ENCODE data around the gene PTPN18. TPM values are rescaled to one million over a fixed set of nuclear protein-coding genes. Genes with fewer than 3 reads are reported as not detected.

PTPN18 gene
- total and polyA plus RNA-seq, 2 donors (not counting 1 experiment from before 2014, with no cell fraction given), result 9.6 to 18.1 TPM

DNA sequence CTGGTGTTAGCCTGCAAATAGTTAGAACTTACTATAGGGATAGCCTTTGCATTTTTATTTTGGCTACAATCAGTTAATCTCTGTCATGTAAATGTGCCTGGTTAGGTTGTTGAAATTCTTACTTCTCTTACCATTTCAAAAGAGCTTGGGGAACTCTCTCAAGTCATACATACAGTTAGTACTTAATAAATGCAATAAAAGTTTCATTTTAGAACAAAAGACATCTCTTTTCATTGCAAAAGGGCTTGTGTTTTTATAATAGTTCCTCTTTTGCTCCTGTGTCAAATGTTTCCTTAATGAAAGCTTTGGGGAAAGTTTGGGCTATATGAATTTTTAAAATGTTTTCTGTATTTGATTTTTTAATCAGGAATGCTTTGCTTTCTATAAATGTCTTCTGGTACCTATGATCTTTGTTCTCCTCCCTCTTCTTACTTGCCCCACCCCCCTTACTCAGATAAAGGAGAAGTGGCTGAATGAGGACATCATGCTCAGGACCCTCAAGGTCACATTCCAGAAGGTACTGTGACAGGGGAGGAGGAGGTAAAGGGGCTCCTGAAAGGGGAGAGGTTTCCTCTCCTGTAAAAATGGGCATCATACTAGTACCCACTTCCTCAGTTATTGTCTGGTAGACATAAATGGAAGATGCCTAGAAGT, 13.6 kb downstream of the PTPN18 start:
- no peak overlapping the region for H3K4me3 ChIP-seq (replicated peaks in 1 of 4; ENCODE audit: control extremely low read depth in 1 of 4, insufficient read depth in 1 of 4, low read depth in 3 of 4, low read length in 4 of 4)
- H3K27me3 ChIP-seq (ENCODE audit: control insufficient read depth, insufficient read depth, low read length), result no peaks in the 10 kb centered on the region
- no peak overlapping the region for H3K4me2 ChIP-seq (ENCODE audit: extremely low read depth, insufficient read depth, low read length)
- H4K20me1 ChIP-seq (ENCODE audit: control insufficient read depth, extremely low read depth, insufficient read depth, low read length), result no peaks in the 10 kb centered on the region
- no peak overlapping the region for H3K9ac ChIP-seq (ENCODE audit: insufficient read depth, low read length)
- peaks cover 5% of the 10 kb centered on the region for H3K36me3 ChIP-seq (ENCODE audit: control insufficient read depth, insufficient read depth, low read length)
- TF ChIP-seq, protein P1, sequence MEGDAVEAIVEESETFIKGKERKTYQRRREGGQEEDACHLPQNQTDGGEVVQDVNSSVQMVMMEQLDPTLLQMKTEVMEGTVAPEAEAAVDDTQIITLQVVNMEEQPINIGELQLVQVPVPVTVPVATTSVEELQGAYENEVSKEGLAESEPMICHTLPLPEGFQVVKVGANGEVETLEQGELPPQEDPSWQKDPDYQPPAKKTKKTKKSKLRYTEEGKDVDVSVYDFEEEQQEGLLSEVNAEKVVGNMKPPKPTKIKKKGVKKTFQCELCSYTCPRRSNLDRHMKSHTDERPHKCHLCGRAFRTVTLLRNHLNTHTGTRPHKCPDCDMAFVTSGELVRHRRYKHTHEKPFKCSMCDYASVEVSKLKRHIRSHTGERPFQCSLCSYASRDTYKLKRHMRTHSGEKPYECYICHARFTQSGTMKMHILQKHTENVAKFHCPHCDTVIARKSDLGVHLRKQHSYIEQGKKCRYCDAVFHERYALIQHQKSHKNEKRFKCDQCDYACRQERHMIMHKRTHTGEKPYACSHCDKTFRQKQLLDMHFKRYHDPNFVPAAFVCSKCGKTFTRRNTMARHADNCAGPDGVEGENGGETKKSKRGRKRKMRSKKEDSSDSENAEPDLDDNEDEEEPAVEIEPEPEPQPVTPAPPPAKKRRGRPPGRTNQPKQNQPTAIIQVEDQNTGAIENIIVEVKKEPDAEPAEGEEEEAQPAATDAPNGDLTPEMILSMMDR (conservative IDR thresholded peaks at IDR 0.05 in 1 of 2, IDR thresholded peaks at IDR 0.05 in 1 of 2; ENCODE audit: low read depth in 1 of 2, low read length in 2 of 2), result no peak
- TF ChIP-seq EZH2 (IDR thresholded peaks at IDR 0.05; ENCODE audit: low read length, missing control alignments), result no peak
- no peak for DNase-seq (ENCODE audit: low read depth in 2 of 2)
- H3K79me2 ChIP-seq (ENCODE audit: control insufficient read depth, insufficient read depth, low read length), result peaks cover 23% of the 10 kb centered on the region
- H3K9me3 ChIP-seq (ENCODE audit: control insufficient read depth, insufficient read depth, low read depth, low read length), result no peaks in the 10 kb centered on the region
- H3K4me1 ChIP-seq (ENCODE audit: control insufficient read depth, extremely low read depth, insufficient read depth, low read length), result peaks cover 7% of the 10 kb centered on the region
- H2AFZ ChIP-seq (ENCODE audit: low read length), result no peak overlapping the region
- no peak overlapping the region for H3K27ac ChIP-seq (ENCODE audit: insufficient read depth, low read length)

DNA sequence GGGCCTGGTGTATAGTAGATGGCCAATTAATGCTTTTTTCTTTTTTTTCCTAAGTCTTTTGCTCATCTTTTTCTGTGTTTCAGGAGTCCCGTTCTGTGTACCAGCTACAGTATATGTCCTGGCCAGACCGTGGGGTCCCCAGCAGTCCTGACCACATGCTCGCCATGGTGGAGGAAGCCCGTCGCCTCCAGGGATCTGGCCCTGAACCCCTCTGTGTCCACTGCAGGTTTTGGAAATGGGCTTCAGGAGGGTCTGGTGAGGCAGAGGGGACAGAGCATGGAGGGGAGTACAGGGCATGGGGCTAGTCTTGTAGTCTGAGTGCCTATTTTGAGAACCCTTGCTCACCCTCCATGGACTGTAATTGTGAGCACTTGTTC, 14.1 kb downstream of the PTPN18 start:
- H3K9ac ChIP-seq (ENCODE audit: insufficient read depth, low read length), result no peak overlapping the region
- no peaks in the 10 kb centered on the region for H3K9me3 ChIP-seq (ENCODE audit: control insufficient read depth, insufficient read depth, low read depth, low read length)
- no peak overlapping the region for H3K27ac ChIP-seq (ENCODE audit: insufficient read depth, low read length)
- peaks cover 26% of the 10 kb centered on the region for H3K79me2 ChIP-seq (ENCODE audit: control insufficient read depth, insufficient read depth, low read length)
- TF ChIP-seq EZH2 (IDR thresholded peaks at IDR 0.05; ENCODE audit: low read length, missing control alignments), result no peak
- TF ChIP-seq, protein P1 (conservative IDR thresholded peaks at IDR 0.05 in 1 of 2, IDR thresholded peaks at IDR 0.05 in 1 of 2; ENCODE audit: low read depth in 1 of 2, low read length in 2 of 2), result no peak
- no peaks in the 10 kb centered on the region for H3K27me3 ChIP-seq (ENCODE audit: control insufficient read depth, insufficient read depth, low read length)
- H3K4me1 ChIP-seq (ENCODE audit: control insufficient read depth, extremely low read depth, insufficient read depth, low read length), result peaks cover 12% of the 10 kb centered on the region
- no peak overlapping the region for H3K4me3 ChIP-seq (replicated peaks in 1 of 4; ENCODE audit: control extremely low read depth in 1 of 4, insufficient read depth in 1 of 4, low read depth in 3 of 4, low read length in 4 of 4)
- no peak overlapping the region for H3K4me2 ChIP-seq (ENCODE audit: extremely low read depth, insufficient read depth, low read length)
- peaks cover 5% of the 10 kb centered on the region for H3K36me3 ChIP-seq (ENCODE audit: control insufficient read depth, insufficient read depth, low read length)
- H4K20me1 ChIP-seq (ENCODE audit: control insufficient read depth, extremely low read depth, insufficient read depth, low read length), result no peaks in the 10 kb centered on the region
- no peak overlapping the region for H2AFZ ChIP-seq (ENCODE audit: low read length)
- DNase-seq (ENCODE audit: low read depth in 2 of 2), result no peak

DNA sequence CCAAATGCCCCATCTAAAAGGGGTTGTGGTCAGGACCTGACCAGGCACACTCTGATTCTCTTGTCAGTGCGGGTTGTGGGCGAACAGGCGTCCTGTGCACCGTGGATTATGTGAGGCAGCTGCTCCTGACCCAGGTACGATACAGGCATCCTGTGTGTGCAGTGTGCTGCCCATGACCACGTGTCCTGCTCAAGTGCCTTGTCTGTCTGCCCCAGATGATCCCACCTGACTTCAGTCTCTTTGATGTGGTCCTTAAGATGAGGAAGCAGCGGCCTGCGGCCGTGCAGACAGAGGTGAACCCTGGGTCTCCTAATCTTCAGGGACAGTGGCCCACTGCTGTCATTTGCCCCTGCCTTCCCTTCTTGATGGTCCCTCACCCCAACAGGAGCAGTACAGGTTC, 14.6 kb downstream of the PTPN18 start:
- H3K9ac ChIP-seq (ENCODE audit: insufficient read depth, low read length), result no peak overlapping the region
- peaks cover 26% of the 10 kb centered on the region for H3K79me2 ChIP-seq (ENCODE audit: control insufficient read depth, insufficient read depth, low read length)
- H3K4me3 ChIP-seq (replicated peaks in 1 of 4; ENCODE audit: control extremely low read depth in 1 of 4, insufficient read depth in 1 of 4, low read depth in 3 of 4, low read length in 4 of 4), result no peak overlapping the region
- H3K36me3 ChIP-seq (ENCODE audit: control insufficient read depth, insufficient read depth, low read length), result peaks cover 5% of the 10 kb centered on the region
- no peak overlapping the region for H3K27ac ChIP-seq (ENCODE audit: insufficient read depth, low read length)
- H4K20me1 ChIP-seq (ENCODE audit: control insufficient read depth, extremely low read depth, insufficient read depth, low read length), result no peaks in the 10 kb centered on the region
- no peaks in the 10 kb centered on the region for H3K9me3 ChIP-seq (ENCODE audit: control insufficient read depth, insufficient read depth, low read depth, low read length)
- H3K27me3 ChIP-seq (ENCODE audit: control insufficient read depth, insufficient read depth, low read length), result no peaks in the 10 kb centered on the region
- no peak for TF ChIP-seq EZH2 (IDR thresholded peaks at IDR 0.05; ENCODE audit: low read length, missing control alignments)
- TF ChIP-seq, protein P1 (conservative IDR thresholded peaks at IDR 0.05 in 1 of 2, IDR thresholded peaks at IDR 0.05 in 1 of 2; ENCODE audit: low read depth in 1 of 2, low read length in 2 of 2), result no peak
- no peak for DNase-seq (ENCODE audit: low read depth in 2 of 2)
- no peak overlapping the region for H2AFZ ChIP-seq (ENCODE audit: low read length)
- peaks cover 15% of the 10 kb centered on the region for H3K4me1 ChIP-seq (ENCODE audit: control insufficient read depth, extremely low read depth, insufficient read depth, low read length)
- H3K4me2 ChIP-seq (ENCODE audit: extremely low read depth, insufficient read depth, low read length), result no peak overlapping the region
